Fibroblast of the aortic adventitia (primary cell): ENCODE data around the gene SNAP29. TPM values are rescaled to one million over a fixed set of nuclear protein-coding genes. Genes with fewer than 3 reads are reported as not detected.
A peak's percentile ranks its signal among the peaks of the same experiment; 100 is the strongest.
"Not testable (repeated sequence)": the region's sequence is repeated elsewhere in the genome, so short reads cannot be mapped to it uniquely, and the experiment has no call there.

ENCODE experiments used
- DNase-seq: peaks from one replicate; pipeline ENCODE4 v3.0.0-alpha.2; 2010; ENCODE audit warnings: low read depth
- H3K4me3 ChIP-seq: 2 replicates; pipeline ENCODE4 v1.5.1; 2011; ENCODE audit warnings: low read depth, mild to moderate bottlenecking, control low read depth, low read length, moderate library complexity
- CTCF ChIP-seq: IDR thresholded peaks from 2 replicates; pipeline ENCODE4 v1.5.1; 2011; ENCODE audit warnings: mild to moderate bottlenecking, low read length, control low read depth, inconsistent platforms; ENCODE audit not compliant: insufficient read depth
- total RNA-seq: library from RNA; depleted of rRNA; stranded (reverse); fragments of >200 nt; gene quantifications from 2 replicates; pipeline ENCODE4 v1.2.3, GENCODE V29; 2012; ENCODE audit warnings: low replicate concordance

The SNAP29 gene
- total RNA-seq, 1 donor: 15.5 TPM

GRCh38 chr22:20903093-20903492 lies 44.3 kb downstream of the SNAP29 start:
- DNase-seq: no peak
- H3K4me3 ChIP-seq: no peak overlapping the region
- TF ChIP-seq CTCF: no peak

- peak; percentile 99 for DNase-seq
- no peak for TF ChIP-seq CTCF
- no peak overlapping the region for H3K4me3 ChIP-seq
Observed at GRCh38 chr22:20904008-20904979, 45.5 kb downstream of the SNAP29 start.

GRCh38 chr22:20904980-20905355 lies 46.2 kb downstream of the SNAP29 start:
- TF ChIP-seq CTCF: no peak
- DNase-seq: no peak
- no peak overlapping the region for H3K4me3 ChIP-seq

- no peak for TF ChIP-seq CTCF
- H3K4me3 ChIP-seq: no peak overlapping the region
- DNase-seq: no peak
Observed at GRCh38 chr22:20905415-20906386, 46.9 kb downstream of the SNAP29 start.

- no peak for TF ChIP-seq CTCF
- no peak overlapping the region for H3K4me3 ChIP-seq
- DNase-seq: no peak
Observed at GRCh38 chr22:20906387-20906767, 47.6 kb downstream of the SNAP29 start.

GRCh38 chr22:20908717-20909116 lies 49.9 kb downstream of the SNAP29 start:
- not testable (repeated sequence) for H3K4me3 ChIP-seq, DNase-seq
